Mucosa of stomach (tissue), 1 donor: ENCODE results near the gene RHOV.
"Not testable (repeated sequence)": the region's sequence is repeated elsewhere in the genome, so short reads cannot be mapped to it uniquely, and the experiment has no call there.

ENCODE experiments used
- H3K27me3 ChIP-seq: one replicate; pipeline ENCODE4 v1.7.0; 2013; ENCODE audit warnings: mild to moderate bottlenecking, low read length; ENCODE audit not compliant: control insufficient read depth, insufficient read depth
- H3K36me3 ChIP-seq: one replicate; pipeline ENCODE4 v1.7.0; 2013; ENCODE audit warnings: low read length; ENCODE audit not compliant: control insufficient read depth, insufficient read depth
- H3K4me1 ChIP-seq: one replicate; pipeline ENCODE4 v1.7.0; 2013; ENCODE audit warnings: mild to moderate bottlenecking, low read length; ENCODE audit not compliant: control insufficient read depth, insufficient read depth
- H3K4me3 ChIP-seq: one replicate; pipeline ENCODE4 v1.7.0; 2013; ENCODE audit warnings: low read length
- H3K9ac ChIP-seq: one replicate; pipeline ENCODE4 v1.7.0; 2013; ENCODE audit warnings: mild to moderate bottlenecking, low read length, moderate library complexity
- H3K9me3 ChIP-seq: one replicate; pipeline ENCODE4 v1.7.0; 2013; ENCODE audit warnings: mild to moderate bottlenecking, low read length, moderate library complexity; ENCODE audit not compliant: control insufficient read depth
- donor health status: Pancreatic carcinoma.

The RHOV gene

DNA sequence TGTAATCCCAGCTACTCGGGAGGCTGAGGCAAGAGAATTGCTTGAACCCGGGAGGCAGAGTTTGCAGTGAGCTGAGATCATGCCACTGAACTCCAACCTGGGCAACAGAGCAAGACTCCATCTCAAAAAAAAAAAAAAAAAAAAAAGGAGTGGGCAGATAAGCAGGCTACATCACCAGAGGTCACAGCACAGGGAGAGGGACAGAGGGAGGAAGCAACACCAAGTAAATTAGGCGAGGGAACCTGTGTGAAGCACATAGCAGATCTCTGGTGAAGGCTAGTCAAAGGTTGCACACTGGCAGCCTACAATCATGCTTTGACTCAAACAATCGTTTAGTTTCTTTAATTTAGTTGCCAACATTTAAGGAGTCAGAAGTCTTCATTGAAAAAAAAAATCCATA is 12.9 kb downstream of the RHOV start:
- Histone ChIP-seq H3K36me3 (peaks cover 14% of the 10 kb centered on the region), H3K4me1 (peaks cover 75% of the 10 kb centered on the region)
- H3K9me3 ChIP-seq, H3K9ac ChIP-seq, H3K27me3 ChIP-seq, H3K4me3 ChIP-seq: not testable (repeated sequence)

DNA sequence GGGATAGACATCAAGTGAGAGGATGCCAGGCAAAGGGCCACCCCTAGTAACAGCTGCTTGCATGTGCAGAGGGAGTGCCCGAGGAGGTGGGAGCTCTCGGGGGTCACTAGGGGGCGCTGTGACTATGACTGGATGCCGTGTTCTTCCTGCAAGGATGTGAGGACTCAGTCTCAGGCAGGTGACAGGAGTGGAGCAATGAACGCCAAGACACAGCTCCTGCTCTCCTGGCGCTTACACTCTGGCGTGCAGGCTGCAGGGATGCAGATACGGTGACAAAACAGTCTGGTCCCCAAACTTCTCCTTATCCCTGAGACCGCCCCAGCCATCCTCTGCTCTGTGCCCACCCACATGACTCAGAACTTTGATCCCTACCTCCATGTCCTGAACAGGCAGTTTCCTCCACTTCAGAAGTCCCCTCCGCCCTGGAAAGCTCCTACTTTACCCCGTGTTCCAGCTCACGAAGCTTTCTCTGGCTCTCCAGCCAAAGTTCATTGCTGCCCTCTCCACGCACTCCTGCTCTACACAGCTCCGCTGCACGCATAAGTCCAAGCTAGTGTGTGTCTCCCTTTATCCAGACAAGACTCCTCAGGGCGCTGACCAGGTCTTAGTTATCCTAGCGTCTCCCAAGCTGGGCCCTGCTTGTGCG is 14.7 kb downstream of the RHOV start:
- Histone ChIP-seq H3K9me3 (no peaks in the 10 kb centered on the region), H3K36me3 (peaks cover 15% of the 10 kb centered on the region), H3K4me3 (no peak overlapping the region), H3K27me3 (no peaks in the 10 kb centered on the region), H3K4me1 (peaks cover 60% of the 10 kb centered on the region), H3K9ac (peak overlapping the region; percentile 44)

DNA sequence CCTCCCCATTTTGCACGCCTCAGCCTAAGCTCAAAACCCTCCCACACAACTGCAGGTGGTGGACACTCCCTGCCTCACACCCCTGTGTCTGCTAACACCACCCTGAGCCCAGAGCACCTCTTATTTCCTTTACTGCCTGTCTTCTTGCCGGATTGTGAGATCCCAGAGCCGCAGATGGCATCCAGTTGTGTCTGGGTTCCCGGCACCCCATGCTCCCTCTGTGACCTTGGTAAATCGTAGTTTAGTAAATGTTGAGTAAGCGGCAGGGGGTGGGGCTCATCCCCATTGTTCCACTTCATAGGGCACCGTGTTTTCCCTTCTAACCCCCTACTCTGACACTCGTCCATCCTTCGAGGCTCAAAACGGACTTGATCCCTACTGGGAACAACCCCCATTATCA is 15.3 kb downstream of the RHOV start:
- no peaks in the 10 kb centered on the region for H3K9me3 ChIP-seq
- no peak overlapping the region for H3K9ac ChIP-seq
- no peak overlapping the region for H3K4me3 ChIP-seq
- no peaks in the 10 kb centered on the region for H3K27me3 ChIP-seq
- H3K36me3 ChIP-seq: peaks cover 15% of the 10 kb centered on the region
- peaks cover 54% of the 10 kb centered on the region for H3K4me1 ChIP-seq

DNA sequence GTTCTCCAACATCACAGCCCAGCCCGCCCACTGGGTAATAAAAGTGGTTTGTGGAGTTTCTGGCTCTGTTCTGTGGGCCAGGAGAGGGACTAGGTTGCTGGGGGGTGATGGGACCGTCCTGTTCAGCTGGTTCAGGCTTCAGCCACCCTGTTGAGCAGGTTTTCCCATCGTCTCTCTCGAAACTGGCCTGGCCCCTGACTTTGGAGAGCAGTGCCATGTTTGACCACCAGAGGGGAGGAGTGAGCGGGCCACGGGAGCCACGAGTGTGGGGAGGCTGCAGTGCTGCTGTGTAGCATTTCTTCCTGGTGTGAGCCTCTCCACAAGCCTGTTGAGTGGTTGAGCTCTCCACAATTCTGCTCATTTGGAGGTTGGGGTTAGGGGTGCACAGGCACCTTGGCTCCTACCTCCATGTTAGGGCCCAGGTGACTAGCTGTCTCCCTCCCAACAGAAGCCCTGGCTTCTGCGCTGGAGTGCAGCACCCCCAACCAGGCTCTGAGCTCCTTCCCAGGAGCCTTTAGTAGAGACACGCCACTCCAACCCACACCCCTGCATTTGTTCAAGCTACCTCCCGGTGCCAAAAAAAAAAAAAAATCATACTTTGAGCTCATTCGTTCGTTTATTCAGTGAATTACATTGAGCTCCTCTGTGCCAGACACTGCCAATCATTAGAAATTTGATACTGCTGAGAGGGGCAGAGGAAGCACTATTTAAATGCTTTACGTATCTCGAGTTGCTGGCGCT is 16.3 kb downstream of the RHOV start:
- Histone ChIP-seq H3K36me3 (peaks cover 15% of the 10 kb centered on the region), H3K9me3 (no peaks in the 10 kb centered on the region), H3K27me3 (no peaks in the 10 kb centered on the region), H3K9ac (peak overlapping the region; percentile 28), H3K4me3 (no peak overlapping the region), H3K4me1 (peaks cover 47% of the 10 kb centered on the region)

DNA sequence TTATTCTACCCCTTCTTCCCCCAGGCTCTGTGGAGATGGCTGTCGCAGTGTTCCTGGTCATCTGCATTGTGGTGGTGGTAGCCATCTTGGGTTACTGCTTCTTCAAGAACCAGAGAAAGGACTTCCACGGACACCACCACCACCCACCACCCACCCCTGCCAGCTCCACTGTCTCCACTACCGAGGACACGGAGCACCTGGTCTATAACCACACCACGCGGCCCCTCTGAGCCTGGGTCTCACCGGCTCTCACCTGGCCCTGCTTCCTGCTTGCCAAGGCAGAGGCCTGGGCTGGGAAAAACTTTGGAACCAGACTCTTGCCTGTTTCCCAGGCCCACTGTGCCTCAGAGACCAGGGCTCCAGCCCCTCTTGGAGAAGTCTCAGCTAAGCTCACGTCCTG is 17.3 kb downstream of the RHOV start:
- Histone ChIP-seq H3K9me3 (no peaks in the 10 kb centered on the region), H3K4me3 (no peak overlapping the region), H3K9ac (peak overlapping the region; percentile 28), H3K4me1 (peaks cover 40% of the 10 kb centered on the region), H3K27me3 (no peaks in the 10 kb centered on the region), H3K36me3 (peaks cover 15% of the 10 kb centered on the region)

DNA sequence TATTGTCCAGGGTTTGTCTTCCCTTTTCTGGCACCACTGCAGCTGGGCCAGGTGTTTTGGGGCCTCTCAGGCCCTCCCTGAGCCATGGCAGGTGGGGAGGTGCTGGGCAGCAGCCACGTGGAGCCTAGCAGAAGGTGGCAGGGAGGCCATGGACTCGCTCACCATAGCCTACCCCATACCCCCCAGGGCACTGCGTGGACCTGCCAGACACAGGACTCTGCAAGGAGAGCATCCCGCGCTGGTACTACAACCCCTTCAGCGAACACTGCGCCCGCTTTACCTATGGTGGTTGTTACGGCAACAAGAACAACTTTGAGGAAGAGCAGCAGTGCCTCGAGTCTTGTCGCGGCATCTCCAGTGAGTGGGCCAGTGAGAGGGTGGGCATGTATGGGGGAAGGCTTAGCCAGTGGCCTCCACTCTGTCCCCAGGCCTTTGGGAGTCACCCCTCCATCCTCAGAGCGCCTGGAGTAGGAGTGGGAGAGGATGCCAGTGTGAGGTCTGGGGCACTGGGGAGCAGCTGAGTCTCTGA is 18.3 kb downstream of the RHOV start:
- no peaks in the 10 kb centered on the region for H3K27me3 ChIP-seq
- H3K4me1 ChIP-seq: peaks cover 31% of the 10 kb centered on the region
- no peaks in the 10 kb centered on the region for H3K9me3 ChIP-seq
- peaks cover 15% of the 10 kb centered on the region for H3K36me3 ChIP-seq
- H3K9ac ChIP-seq: no peak overlapping the region
- no peak overlapping the region for H3K4me3 ChIP-seq

DNA sequence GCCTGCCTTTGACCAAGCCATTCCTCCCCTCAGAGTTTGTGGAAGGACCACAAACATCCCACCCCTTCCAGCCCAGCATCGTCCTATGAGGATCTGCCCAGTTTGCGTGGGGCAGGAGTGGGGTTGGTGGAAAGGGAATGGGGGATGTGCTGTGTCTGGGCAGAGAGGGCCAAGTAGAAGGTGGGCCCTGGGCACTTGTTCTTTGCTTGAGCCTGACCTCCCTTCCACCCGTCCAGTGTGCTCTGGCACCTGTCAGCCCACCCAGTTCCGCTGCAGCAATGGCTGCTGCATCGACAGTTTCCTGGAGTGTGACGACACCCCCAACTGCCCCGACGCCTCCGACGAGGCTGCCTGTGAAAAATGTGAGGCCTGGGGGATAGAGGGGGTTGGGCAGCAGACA is 19.9 kb downstream of the RHOV start:
- H3K4me3 ChIP-seq: no peak overlapping the region
- H3K27me3 ChIP-seq: no peaks in the 10 kb centered on the region
- H3K9me3 ChIP-seq: no peaks in the 10 kb centered on the region
- H3K4me1 ChIP-seq: peaks cover 25% of the 10 kb centered on the region
- H3K36me3 ChIP-seq: peaks cover 15% of the 10 kb centered on the region
- H3K9ac ChIP-seq: no peak overlapping the region

DNA sequence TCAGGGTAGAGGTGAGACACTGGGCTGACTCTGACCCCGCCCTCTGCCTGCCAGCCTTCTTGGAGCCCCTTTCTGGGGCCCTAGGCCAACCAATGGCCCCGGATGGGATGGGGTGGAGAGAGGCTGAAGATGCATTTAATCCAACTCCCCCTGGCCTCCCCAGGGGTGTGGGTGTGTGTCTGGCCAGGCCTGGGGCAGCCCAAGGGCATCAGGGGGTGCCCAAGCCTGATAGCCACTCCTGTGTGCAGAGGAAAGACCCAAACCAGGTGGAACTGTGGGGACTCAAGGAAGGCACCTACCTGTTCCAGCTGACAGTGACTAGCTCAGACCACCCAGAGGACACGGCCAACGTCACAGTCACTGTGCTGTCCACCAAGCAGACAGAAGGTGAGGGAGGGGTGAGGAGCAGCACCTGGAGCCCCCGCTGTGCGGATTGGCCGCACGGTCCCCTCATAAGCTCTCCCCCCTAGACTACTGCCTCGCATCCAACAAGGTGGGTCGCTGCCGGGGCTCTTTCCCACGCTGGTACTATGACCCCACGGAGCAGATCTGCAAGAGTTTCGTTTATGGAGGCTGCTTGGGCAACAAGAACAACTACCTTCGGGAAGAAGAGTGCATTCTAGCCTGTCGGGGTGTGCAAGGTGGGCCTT is 20.7 kb downstream of the RHOV start:
- H3K9me3 ChIP-seq: no peaks in the 10 kb centered on the region
- H3K9ac ChIP-seq: no peak overlapping the region
- H3K4me1 ChIP-seq: peaks cover 19% of the 10 kb centered on the region
- peaks cover 15% of the 10 kb centered on the region for H3K36me3 ChIP-seq
- no peaks in the 10 kb centered on the region for H3K27me3 ChIP-seq
- H3K4me3 ChIP-seq: no peak overlapping the region

DNA sequence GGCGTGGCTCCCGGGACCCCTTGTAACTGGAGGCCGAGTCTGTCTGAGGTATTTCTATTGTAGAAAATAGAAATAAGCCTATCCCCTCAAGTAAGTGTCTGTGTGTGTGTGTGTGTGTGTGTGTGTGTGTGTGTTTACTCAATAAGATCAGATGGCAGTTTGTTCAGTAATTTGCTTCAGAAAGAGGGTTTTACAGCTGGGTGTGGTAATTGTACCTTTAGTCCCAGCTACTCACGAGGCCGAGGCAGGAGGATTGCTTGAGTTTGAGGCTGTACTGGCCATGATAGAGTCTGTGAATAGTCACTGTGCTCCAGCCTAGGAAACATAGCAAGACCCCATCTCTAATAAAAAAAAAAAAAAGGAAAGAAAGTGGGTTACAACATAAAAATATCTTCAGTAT is 21.5 kb downstream of the RHOV start:
- Histone ChIP-seq H3K4me1 (peaks cover 23% of the 10 kb centered on the region), H3K27me3 (no peaks in the 10 kb centered on the region), H3K36me3 (peaks cover 15% of the 10 kb centered on the region), H3K9me3 (no peaks in the 10 kb centered on the region), H3K9ac (no peak overlapping the region), H3K4me3 (no peak overlapping the region)

DNA sequence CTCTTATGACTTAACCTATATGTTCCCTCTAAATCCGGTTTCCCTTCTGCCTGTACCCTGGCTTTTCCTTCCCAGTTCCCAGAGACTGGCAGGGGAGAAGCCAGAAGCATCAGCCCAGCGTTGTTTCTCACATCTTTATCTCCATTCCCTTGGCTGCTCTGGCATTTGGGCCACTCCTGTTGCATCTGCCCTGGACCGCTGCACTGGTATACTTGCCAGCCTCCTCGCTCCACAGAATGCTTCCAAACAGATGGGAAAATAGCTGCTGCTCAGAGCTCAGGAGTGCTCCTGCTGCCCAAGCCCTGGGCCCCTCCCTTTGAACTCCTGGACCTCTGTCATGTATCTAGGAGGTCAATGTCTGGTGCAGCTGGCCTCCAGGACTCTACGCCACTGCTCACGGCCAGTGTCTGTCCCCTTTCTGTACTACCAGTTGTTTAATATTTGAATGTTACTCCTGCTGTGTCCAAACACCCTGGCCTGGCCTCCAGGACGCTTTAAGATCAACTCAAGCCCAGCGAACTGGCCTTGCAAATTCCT is 23.4 kb downstream of the RHOV start:
- Histone ChIP-seq H3K4me3 (no peak overlapping the region), H3K36me3 (no peaks in the 10 kb centered on the region), H3K9ac (no peak overlapping the region), H3K27me3 (no peaks in the 10 kb centered on the region), H3K9me3 (no peaks in the 10 kb centered on the region), H3K4me1 (peaks cover 24% of the 10 kb centered on the region)

DNA sequence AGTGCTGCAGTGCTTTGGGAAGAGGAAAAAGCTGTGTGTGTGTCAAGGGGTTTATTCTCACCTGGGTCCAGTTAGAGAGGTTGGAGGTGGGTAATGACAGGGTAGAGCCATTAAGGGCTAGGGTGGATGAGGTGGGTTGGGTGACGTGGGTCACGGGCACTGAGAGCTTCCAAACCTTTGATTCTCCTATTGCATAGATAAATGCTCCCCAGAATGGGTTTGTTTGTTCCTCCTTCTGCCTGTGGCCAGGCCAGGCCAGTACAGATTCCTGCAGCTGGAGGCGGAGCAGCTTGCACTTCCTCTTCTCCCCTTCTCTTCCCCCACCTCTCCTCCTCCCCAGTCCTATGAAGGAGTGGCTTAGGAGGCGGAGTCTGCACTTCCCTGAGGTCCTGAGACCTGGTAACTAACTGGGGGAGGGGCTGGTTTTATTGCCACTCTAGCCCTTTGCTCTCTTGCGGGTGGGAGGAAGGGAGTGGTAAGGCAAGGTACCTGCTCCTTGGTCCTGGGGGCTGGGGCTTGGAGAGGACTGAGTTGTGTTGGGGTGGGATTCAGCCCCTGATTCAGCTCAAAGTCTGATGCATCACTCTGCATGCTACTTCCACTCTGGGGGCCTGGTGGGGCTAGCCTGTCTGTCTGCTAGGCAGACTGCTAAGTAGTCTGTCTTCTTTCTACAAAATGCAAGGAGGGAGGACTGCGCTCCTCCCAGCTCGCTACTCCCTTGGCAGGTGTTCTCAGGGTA is 26.6 kb downstream of the RHOV start:
- Histone ChIP-seq H3K27me3 (no peaks in the 10 kb centered on the region), H3K36me3 (no peaks in the 10 kb centered on the region), H3K4me1 (peaks cover 32% of the 10 kb centered on the region), H3K4me3 (peak overlapping the region; percentile 80), H3K9ac (peak overlapping the region; percentile 93), H3K9me3 (no peaks in the 10 kb centered on the region)
